ENCODE results near the gene CADM1. TPM values are rescaled to one million over a fixed set of nuclear protein-coding genes. Genes with fewer than 3 reads are reported as not detected.

The CADM1 gene
- total and polyA plus RNA-seq, 4 donors = 13.0 to 40.6 (median 28.9) TPM

DNA sequence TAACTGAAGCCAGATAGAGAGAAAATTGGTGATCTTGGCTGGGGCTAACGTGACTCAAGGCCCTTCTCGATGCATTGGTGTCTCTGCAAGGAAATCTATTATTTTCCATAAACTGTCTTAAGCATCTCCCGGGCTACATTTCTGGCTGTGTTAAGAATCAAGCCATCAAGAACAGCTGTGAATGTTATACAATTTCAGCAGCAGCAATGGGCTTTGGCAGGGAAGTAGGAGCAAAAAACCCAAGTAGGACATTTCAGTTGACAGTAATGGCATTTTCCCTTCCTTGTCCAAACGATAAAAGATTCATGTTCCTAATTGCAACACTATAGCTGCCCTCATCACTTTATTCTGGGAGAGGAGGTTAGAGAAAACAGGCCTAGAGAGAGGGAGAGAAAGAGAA lies 335.0 kb downstream of the CADM1 start:
- TF ChIP-seq FOXA1 (IDR thresholded peaks at IDR 0.05) (no peak), SP1 (IDR thresholded peaks at IDR 0.05) (no peak), NR2F2 (IDR thresholded peaks at IDR 0.05) (no peak), FOXA2 (IDR thresholded peaks at IDR 0.05) (no peak), HNF4G (IDR thresholded peaks at IDR 0.05) (no peak), JUND (IDR thresholded peaks at IDR 0.05) (no peak), RAD21 (IDR thresholded peaks at IDR 0.05) (no peak)
- TF ChIP-seq, protein P1, sequence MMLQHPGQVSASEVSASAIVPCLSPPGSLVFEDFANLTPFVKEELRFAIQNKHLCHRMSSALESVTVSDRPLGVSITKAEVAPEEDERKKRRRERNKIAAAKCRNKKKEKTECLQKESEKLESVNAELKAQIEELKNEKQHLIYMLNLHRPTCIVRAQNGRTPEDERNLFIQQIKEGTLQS (IDR thresholded peaks at IDR 0.05) = no peak
- TF ChIP-seq, protein P2, sequence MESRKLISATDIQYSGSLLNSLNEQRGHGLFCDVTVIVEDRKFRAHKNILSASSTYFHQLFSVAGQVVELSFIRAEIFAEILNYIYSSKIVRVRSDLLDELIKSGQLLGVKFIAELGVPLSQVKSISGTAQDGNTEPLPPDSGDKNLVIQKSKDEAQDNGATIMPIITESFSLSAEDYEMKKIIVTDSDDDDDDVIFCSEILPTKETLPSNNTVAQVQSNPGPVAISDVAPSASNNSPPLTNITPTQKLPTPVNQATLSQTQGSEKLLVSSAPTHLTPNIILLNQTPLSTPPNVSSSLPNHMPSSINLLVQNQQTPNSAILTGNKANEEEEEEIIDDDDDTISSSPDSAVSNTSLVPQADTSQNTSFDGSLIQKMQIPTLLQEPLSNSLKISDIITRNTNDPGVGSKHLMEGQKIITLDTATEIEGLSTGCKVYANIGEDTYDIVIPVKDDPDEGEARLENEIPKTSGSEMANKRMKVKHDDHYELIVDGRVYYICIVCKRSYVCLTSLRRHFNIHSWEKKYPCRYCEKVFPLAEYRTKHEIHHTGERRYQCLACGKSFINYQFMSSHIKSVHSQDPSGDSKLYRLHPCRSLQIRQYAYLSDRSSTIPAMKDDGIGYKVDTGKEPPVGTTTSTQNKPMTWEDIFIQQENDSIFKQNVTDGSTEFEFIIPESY (IDR thresholded peaks at IDR 0.05) = no peak
- no peak overlapping the region for H3K4me3 ChIP-seq (ENCODE audit: low read depth in 1 of 3, low read length in 3 of 3)
- no peaks in the 10 kb centered on the region for H3K9me3 ChIP-seq (ENCODE audit: control insufficient read depth in 4 of 4, low read length in 3 of 4)
- no peaks in the 10 kb centered on the region for H3K4me1 ChIP-seq (ENCODE audit: control insufficient read depth in 4 of 4, insufficient read depth in 4 of 4, low read length in 3 of 4)
- no peak overlapping the region for H3K27ac ChIP-seq (ENCODE audit: low read depth in 1 of 2, low read length in 2 of 2)
- 84% methylated on average over 4 of the region's 4 CpGs for WGBS
- H3K36me3 ChIP-seq (ENCODE audit: control insufficient read depth in 4 of 4, insufficient read depth in 3 of 4, low read depth in 1 of 4, low read length in 3 of 4) = no peaks in the 10 kb centered on the region
- H3K9ac ChIP-seq (ENCODE audit: low read depth in 1 of 2, low read length in 2 of 2) = no peak overlapping the region
- DNase-seq (ENCODE audit: low spot score) = no peak
- H3K27me3 ChIP-seq (ENCODE audit: control insufficient read depth in 4 of 4, insufficient read depth in 4 of 4, low read length in 3 of 4) = no peaks in the 10 kb centered on the region

DNA sequence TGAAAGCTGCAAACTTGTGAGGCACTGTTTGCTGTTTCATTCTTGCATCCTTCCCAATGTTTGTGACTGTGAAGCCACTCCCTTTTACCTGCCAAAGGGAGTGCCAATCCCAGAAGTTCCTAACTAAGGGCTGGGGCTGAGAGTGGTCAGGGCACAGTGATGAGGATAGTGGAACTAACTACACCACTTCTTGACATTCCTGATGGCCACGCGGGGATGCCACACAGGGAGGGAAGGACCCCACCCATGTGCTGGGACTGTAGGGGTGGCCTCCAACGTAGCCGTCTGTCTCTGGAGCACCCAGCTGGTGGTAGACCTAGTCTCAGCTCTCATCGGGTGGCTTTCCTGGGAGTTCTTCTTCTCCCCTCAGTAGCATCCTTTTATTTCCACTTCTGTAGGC lies 335.5 kb downstream of the CADM1 start:
- Histone ChIP-seq H3K27me3 (ENCODE audit: control insufficient read depth in 4 of 4, insufficient read depth in 4 of 4, low read length in 3 of 4) (no peaks in the 10 kb centered on the region), H3K4me1 (ENCODE audit: control insufficient read depth in 4 of 4, insufficient read depth in 4 of 4, low read length in 3 of 4) (no peaks in the 10 kb centered on the region), H3K9ac (ENCODE audit: low read depth in 1 of 2, low read length in 2 of 2) (no peak overlapping the region), H3K27ac (ENCODE audit: low read depth in 1 of 2, low read length in 2 of 2) (no peak overlapping the region), H3K9me3 (ENCODE audit: control insufficient read depth in 4 of 4, low read length in 3 of 4) (no peaks in the 10 kb centered on the region), H3K36me3 (ENCODE audit: control insufficient read depth in 4 of 4, insufficient read depth in 3 of 4, low read depth in 1 of 4, low read length in 3 of 4) (no peaks in the 10 kb centered on the region), H3K4me3 (ENCODE audit: low read depth in 1 of 3, low read length in 3 of 3) (no peak overlapping the region)
- no peak for DNase-seq (ENCODE audit: low spot score)
- TF ChIP-seq, protein P2 (IDR thresholded peaks at IDR 0.05) = no peak
- TF ChIP-seq HNF4A (conservative IDR thresholded peaks at IDR 0.05) = no peak
- TF ChIP-seq SP1 (IDR thresholded peaks at IDR 0.05) = no peak
- no peak for TF ChIP-seq FOXA2 (IDR thresholded peaks at IDR 0.05)
- no peak for TF ChIP-seq RAD21 (IDR thresholded peaks at IDR 0.05)
- TF ChIP-seq, protein P3, sequence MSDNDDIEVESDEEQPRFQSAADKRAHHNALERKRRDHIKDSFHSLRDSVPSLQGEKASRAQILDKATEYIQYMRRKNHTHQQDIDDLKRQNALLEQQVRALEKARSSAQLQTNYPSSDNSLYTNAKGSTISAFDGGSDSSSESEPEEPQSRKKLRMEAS (IDR thresholded peaks at IDR 0.05) = no peak
- no peak for TF ChIP-seq GABPA (IDR thresholded peaks at IDR 0.05 in 1 of 2, conservative IDR thresholded peaks at IDR 0.05 in 1 of 2)
- TF ChIP-seq, protein P4, sequence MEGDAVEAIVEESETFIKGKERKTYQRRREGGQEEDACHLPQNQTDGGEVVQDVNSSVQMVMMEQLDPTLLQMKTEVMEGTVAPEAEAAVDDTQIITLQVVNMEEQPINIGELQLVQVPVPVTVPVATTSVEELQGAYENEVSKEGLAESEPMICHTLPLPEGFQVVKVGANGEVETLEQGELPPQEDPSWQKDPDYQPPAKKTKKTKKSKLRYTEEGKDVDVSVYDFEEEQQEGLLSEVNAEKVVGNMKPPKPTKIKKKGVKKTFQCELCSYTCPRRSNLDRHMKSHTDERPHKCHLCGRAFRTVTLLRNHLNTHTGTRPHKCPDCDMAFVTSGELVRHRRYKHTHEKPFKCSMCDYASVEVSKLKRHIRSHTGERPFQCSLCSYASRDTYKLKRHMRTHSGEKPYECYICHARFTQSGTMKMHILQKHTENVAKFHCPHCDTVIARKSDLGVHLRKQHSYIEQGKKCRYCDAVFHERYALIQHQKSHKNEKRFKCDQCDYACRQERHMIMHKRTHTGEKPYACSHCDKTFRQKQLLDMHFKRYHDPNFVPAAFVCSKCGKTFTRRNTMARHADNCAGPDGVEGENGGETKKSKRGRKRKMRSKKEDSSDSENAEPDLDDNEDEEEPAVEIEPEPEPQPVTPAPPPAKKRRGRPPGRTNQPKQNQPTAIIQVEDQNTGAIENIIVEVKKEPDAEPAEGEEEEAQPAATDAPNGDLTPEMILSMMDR (IDR thresholded peaks at IDR 0.05; ENCODE audit: low read depth, low read length, missing input control) = no peak
- TF ChIP-seq FOXA1 (IDR thresholded peaks at IDR 0.05) = no peak
- no peak for TF ChIP-seq YY1 (IDR thresholded peaks at IDR 0.05)
- no peak for TF ChIP-seq HNF4G (IDR thresholded peaks at IDR 0.05)
- no peak for TF ChIP-seq RXRA (IDR thresholded peaks at IDR 0.05)
- no peak for TF ChIP-seq EGR1 (IDR thresholded peaks at IDR 0.05; ENCODE audit: low read depth in 2 of 2)
- 69% methylated on average over 5 of the region's 5 CpGs for WGBS

All from liver (tissue), 9 donors.